Body of pancreas (tissue), 4 donors: ENCODE data around the gene CARD11. TPM values are rescaled to one million over a fixed set of nuclear protein-coding genes. Genes with fewer than 3 reads are reported as not detected.

Source experiments
- ATAC-seq: fragments of 150-250 bp; one replicate; pipeline ENCODE4 v1.9.1; 2016
- DNase-seq, 4 donors: peaks; one replicate each; pipeline ENCODE4 v3.0.0-alpha.2; 2019
- H3K27ac ChIP-seq, 4 donors: fragments of 200-600 bp; sonication (generic); 1 replicate in 3 of 4; 2 replicates in 1 of 4; pipeline versions ENCODE4 v1.5.1 to v1.6.1; 2016 to 2019; ENCODE audit warnings: mild to moderate bottlenecking in 1 of 4, mixed read lengths in 1 of 4, moderate library complexity in 1 of 4
- H3K27me3 ChIP-seq, 2 donors: fragments of 200-600 bp; sonication (generic); one replicate each; pipeline ENCODE4 v1.6.0; 2016; ENCODE audit warnings: mild to moderate bottlenecking in 1 of 2
- H3K36me3 ChIP-seq, 2 donors: fragments of 200-600 bp; sonication (generic); replicated peaks in 1 of 2; 2 replicates each; pipeline ENCODE4 v1.5.1; 2016; ENCODE audit warnings: low read depth in 2 of 2; ENCODE audit not compliant: insufficient read depth in 1 of 2
- H3K4me1 ChIP-seq: fragments of 200-600 bp; sonication (generic); one replicate; pipeline ENCODE4 v1.6.0; 2016
- H3K4me3 ChIP-seq, 2 donors: fragments of 200-600 bp; sonication (generic); 1 replicate in 1 of 2; 2 replicates in 1 of 2; pipeline ENCODE4 v1.5.1; 2016 to 2019
- H3K9me3 ChIP-seq, 3 donors: fragments of 200-600 bp; sonication (generic); 1 replicate in 2 of 3; 2 replicates in 1 of 3; pipeline ENCODE4 v1.5.1; 2016
- POLR2A ChIP-seq, 3 donors: fragments of 450-650 bp; IDR thresholded peaks; one replicate each; pipeline ENCODE4 v1.6.1; 2016; ENCODE audit warnings: antibody characterized with exemption in 3 of 3, mild to moderate bottlenecking in 2 of 3
- WGBS, 2 donors: methylation state at CpG; one replicate each; pipeline ENCODE4 v1.1.5; 2017; 5-methylcytosine and 5-hydroxymethylcytosine counted together
- intact Hi-C: fragments of 100-400 bp; cut with DNase I; formaldehyde crosslinking; loops from one replicate; pipeline ENCODE4 v1.15.1; 2023
- total RNA-seq, 2 donors: library from RNA; depleted of rRNA; stranded (reverse); fragments of >200 nt; gene quantifications; one replicate each; pipeline ENCODE4 v1.1.0, GENCODE V29; 2016
- TF ChIP-seq, protein P1 (sequence below), 7 experiments: fragments of 450-650 bp in 4 of 7; fragments of 200-600 bp in 3 of 7; sonication (generic) in 3 of 7; IDR thresholded peaks; one replicate each; pipeline ENCODE4 v1.5.1; 2016 to 2019; ENCODE audit warnings: antibody characterized with exemption in 7 of 7

The CARD11 gene
- total RNA-seq, 2 donors from 2014 or later: 2.0 to 3.4 TPM

DNA sequence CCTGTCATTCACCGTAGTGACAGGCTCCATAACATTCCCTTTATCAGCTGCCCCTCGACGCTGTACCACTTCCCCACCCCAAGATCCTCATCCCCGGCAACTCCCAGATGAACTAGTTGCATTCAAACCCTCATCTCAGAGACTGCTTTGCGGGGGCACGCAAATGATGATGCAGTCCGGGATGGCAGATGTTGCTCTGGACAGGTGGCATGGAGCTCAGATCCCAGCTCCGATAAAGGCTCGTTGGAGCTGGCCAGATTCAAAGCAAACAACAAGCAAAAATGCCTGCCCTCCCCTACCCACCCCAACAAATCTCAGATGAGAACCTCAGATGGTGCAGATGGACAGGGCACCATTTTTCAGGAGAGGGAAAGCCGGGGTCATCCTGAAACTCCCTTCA, 46.7 kb downstream of the CARD11 start:
- WGBS, 2 donors: 74 to 79% methylated on average over 9 to 10 of the region's 10 CpGs
- no peak for DNase-seq
- no peaks in the 10 kb centered on the region for H3K4me1 ChIP-seq
- no peak for TF ChIP-seq POLR2A (IDR thresholded peaks at IDR 0.05)
- TF ChIP-seq, protein P1, sequence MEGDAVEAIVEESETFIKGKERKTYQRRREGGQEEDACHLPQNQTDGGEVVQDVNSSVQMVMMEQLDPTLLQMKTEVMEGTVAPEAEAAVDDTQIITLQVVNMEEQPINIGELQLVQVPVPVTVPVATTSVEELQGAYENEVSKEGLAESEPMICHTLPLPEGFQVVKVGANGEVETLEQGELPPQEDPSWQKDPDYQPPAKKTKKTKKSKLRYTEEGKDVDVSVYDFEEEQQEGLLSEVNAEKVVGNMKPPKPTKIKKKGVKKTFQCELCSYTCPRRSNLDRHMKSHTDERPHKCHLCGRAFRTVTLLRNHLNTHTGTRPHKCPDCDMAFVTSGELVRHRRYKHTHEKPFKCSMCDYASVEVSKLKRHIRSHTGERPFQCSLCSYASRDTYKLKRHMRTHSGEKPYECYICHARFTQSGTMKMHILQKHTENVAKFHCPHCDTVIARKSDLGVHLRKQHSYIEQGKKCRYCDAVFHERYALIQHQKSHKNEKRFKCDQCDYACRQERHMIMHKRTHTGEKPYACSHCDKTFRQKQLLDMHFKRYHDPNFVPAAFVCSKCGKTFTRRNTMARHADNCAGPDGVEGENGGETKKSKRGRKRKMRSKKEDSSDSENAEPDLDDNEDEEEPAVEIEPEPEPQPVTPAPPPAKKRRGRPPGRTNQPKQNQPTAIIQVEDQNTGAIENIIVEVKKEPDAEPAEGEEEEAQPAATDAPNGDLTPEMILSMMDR (IDR thresholded peaks at IDR 0.05): no peak
- H3K4me3 ChIP-seq: no peak overlapping the region
- intact Hi-C loops: no loop called here
- H3K36me3 ChIP-seq: no peaks in the 10 kb centered on the region
- H3K9me3 ChIP-seq: no peaks in the 10 kb centered on the region
- no peaks in the 10 kb centered on the region for H3K27me3 ChIP-seq
- no peak for ATAC-seq
- H3K27ac ChIP-seq: no peak overlapping the region

DNA sequence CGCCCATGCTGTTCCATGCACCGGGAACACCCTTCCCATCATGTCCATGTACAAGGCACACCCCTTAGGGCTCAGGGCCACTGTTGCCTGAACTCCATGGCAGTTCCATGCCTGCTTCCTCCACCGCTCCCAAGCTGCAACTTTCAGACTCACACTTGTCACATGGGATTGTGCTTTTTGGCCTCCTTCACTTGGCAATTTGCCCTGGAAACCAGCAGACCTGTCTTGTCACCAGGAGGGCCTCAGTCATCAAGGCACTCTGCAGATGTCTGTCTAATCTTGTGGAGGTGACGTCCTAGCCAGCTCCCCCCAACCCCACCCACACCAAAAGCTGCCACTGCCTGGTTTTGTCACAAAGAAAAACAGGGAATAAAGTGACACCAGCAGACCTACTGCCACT, 47.5 kb downstream of the CARD11 start:
- no peak overlapping the region for H3K27ac ChIP-seq
- H3K36me3 ChIP-seq: no peaks in the 10 kb centered on the region
- no peaks in the 10 kb centered on the region for H3K9me3 ChIP-seq
- intact Hi-C loops: no loop called here
- 74 to 85% methylated on average over 3 to 4 of the region's 4 CpGs for WGBS, 2 donors
- no peaks in the 10 kb centered on the region for H3K27me3 ChIP-seq
- H3K4me1 ChIP-seq: no peaks in the 10 kb centered on the region
- DNase-seq (no peak), ATAC-seq (no peak)
- H3K4me3 ChIP-seq: no peak overlapping the region
- TF ChIP-seq, protein P1 (IDR thresholded peaks at IDR 0.05): no peak
- no peak for TF ChIP-seq POLR2A (IDR thresholded peaks at IDR 0.05)

DNA sequence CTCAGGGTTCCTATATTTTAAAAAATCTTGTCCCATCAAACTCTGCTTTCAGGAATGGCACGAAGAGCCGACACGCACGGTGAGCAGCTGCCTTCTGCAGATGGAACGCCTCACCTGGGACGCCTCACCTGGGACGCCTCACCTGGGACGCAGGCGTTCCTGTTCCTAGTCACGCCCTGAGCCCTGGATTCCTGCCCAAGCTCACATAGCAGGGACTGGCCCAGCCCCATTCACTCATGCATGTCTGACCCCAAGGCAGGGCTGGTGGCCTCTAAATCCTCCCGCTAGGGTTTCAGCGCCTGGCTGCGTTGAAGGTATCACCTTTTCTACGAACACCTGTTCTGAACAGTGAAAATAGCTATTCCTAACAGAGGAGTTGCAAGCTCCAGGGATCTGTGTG, 49.8 kb downstream of the CARD11 start:
- Histone ChIP-seq H3K27me3 (no peaks in the 10 kb centered on the region), H3K27ac (no peak overlapping the region), H3K4me1 (no peaks in the 10 kb centered on the region), H3K9me3 (no peaks in the 10 kb centered on the region), H3K36me3 (no peaks in the 10 kb centered on the region), H3K4me3 (no peak overlapping the region)
- ATAC-seq (no peak), DNase-seq (peak in 1 of 4 donors; percentile 3)
- TF ChIP-seq, protein P1 (IDR thresholded peaks at IDR 0.05): no peak
- TF ChIP-seq POLR2A (IDR thresholded peaks at IDR 0.05): no peak
- WGBS, 2 donors: 93 to 94% methylated on average over 8 to 14 of the region's 14 CpGs
- intact Hi-C loops: no loop called here

DNA sequence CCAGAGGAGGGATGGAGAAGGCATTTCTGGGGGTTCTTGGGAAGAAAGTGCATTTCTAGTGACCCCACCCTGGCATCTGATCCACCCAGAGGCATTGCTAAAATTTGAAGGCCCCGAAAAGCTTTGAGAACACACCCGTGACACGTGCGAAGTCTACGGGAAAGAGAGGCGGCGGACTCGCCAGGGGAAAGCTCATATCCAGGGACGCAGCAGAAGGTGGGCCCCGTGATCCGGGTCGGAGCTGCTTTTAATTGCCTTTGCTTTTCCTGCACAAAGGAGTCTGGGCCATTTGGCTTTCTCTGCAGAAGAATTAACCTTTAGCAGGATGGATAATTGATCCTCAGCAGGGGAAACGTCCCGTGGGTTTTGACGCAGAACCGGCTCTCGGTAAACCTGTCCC, 50.3 kb downstream of the CARD11 start:
- Histone ChIP-seq H3K36me3 (no peaks in the 10 kb centered on the region), H3K27ac (no peak overlapping the region), H3K4me3 (no peak overlapping the region), H3K27me3 (no peaks in the 10 kb centered on the region), H3K4me1 (no peaks in the 10 kb centered on the region), H3K9me3 (no peaks in the 10 kb centered on the region)
- TF ChIP-seq POLR2A (IDR thresholded peaks at IDR 0.05): no peak
- TF ChIP-seq, protein P1 (IDR thresholded peaks at IDR 0.05): no peak
- 81 to 82% methylated on average over 16 to 17 of the region's 17 CpGs for WGBS, 2 donors
- intact Hi-C loops: no loop called here
- DNase-seq: no peak
- ATAC-seq: no peak

DNA sequence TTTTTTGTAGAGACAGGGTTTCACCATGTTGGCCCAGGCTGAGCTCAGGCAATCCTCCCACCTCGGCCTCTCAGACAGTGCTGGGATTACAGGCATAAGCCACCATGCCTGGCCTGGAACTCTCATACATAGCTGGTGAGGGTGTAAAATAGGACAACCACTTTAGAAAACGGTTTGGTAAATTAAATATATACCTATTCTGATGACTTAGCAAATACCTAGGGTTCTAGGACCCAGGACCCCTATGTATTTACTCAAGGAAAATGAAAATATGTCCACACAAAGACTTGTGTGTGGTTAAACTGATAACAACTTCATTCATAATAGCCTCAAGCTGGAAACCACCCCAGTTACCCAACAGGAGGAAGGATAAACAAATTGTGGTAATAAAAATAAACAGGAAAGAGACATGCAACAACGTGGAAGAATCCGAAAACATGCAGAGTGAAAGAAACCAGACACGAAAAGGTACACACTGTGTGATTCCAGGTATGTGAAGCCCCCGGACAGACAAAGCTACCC, 52.7 kb downstream of the CARD11 start:
- Histone ChIP-seq H3K27ac (no peak overlapping the region), H3K9me3 (no peaks in the 10 kb centered on the region), H3K27me3 (no peaks in the 10 kb centered on the region), H3K4me1 (no peaks in the 10 kb centered on the region), H3K4me3 (no peak overlapping the region), H3K36me3 (no peaks in the 10 kb centered on the region)
- ATAC-seq (no peak), DNase-seq (no peak)
- TF ChIP-seq, protein P1 (IDR thresholded peaks at IDR 0.05): no peak
- no peak for TF ChIP-seq POLR2A (IDR thresholded peaks at IDR 0.05)
- intact Hi-C loops: no loop called here
- 58 to 68% methylated on average over 6 of the region's 6 CpGs for WGBS, 2 donors
